ENCODE results near the gene URAD. TPM values are rescaled to one million over a fixed set of nuclear protein-coding genes. Genes with fewer than 3 reads are reported as not detected.

URAD gene
- total RNA-seq, 2 donors from 2014 or later: not detected

DNA sequence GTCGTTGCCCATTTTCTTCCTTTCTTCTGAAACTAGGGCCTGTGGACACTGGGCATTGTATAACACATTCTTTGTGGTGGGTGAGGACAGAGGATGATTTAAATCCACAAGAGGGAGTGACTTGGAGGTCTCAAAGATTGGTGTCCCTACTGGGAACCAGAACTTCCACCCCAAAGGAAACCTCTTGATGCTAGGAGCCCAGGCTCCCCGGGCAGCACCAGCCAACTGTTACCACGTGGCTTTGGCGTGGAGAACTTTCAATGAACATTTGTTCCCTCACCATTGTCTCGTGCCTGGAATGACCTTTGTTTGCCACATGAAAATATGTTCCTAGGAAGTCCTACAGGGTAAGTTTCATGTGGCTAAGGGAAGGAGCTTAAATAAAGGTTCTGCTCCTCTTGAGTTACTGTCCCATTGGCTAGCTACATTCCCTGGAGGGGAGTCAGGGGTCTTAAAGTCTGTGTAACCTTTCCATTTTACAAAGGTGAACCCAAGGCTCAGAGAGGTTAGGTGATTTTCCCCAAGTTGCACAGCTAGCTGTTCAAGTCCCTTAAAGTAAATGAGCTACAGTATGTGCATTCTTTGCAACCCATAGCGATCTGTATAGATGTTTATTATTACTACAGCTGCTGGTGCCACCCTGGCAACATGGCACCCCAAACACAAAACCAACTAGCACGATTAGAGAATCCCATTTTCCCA is 14.4 kb downstream of the URAD start:
- Histone ChIP-seq H3K9ac (ENCODE audit: extremely low read depth, low read length, poor library complexity, severe bottlenecking) (no peak overlapping the region), H3K27me3 (ENCODE audit: control insufficient read depth, insufficient read depth, low read length, poor library complexity, severe bottlenecking) (peaks cover 100% of the 10 kb centered on the region), H3K4me3 (ENCODE audit: low read length) (no peak overlapping the region), H3K4me1 (ENCODE audit: control insufficient read depth, insufficient read depth, low read length) (peaks cover 4% of the 10 kb centered on the region), H3K36me3 (ENCODE audit: control insufficient read depth, insufficient read depth, low read length) (no peaks in the 10 kb centered on the region), H3K27ac (ENCODE audit: low read depth, low read length) (no peak overlapping the region), H3K9me3 (ENCODE audit: control insufficient read depth, low read length) (no peaks in the 10 kb centered on the region)
- Mint-ChIP-seq H3K9me3 (no peaks in the 10 kb centered on the region), H3K4me1 (peaks cover 19% of the 10 kb centered on the region), H3K4me3 (no peak overlapping the region), H3K27ac (no peak overlapping the region), H3K27me3 (ENCODE audit: insufficient read depth) (peaks cover 100% of the 10 kb centered on the region), H3K36me3 (ENCODE audit: low read depth) (no peaks in the 10 kb centered on the region)
- DNase-seq: no peak
- TF ChIP-seq, protein P1, sequence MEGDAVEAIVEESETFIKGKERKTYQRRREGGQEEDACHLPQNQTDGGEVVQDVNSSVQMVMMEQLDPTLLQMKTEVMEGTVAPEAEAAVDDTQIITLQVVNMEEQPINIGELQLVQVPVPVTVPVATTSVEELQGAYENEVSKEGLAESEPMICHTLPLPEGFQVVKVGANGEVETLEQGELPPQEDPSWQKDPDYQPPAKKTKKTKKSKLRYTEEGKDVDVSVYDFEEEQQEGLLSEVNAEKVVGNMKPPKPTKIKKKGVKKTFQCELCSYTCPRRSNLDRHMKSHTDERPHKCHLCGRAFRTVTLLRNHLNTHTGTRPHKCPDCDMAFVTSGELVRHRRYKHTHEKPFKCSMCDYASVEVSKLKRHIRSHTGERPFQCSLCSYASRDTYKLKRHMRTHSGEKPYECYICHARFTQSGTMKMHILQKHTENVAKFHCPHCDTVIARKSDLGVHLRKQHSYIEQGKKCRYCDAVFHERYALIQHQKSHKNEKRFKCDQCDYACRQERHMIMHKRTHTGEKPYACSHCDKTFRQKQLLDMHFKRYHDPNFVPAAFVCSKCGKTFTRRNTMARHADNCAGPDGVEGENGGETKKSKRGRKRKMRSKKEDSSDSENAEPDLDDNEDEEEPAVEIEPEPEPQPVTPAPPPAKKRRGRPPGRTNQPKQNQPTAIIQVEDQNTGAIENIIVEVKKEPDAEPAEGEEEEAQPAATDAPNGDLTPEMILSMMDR (conservative IDR thresholded peaks at IDR 0.05): no peak
- 16 to 35% methylated on average over 5 to 7 of the region's 7 CpGs for WGBS, 2 experiments (ENCODE audit: insufficient coverage in 1 of 2, insufficient read length in 1 of 2)

DNA sequence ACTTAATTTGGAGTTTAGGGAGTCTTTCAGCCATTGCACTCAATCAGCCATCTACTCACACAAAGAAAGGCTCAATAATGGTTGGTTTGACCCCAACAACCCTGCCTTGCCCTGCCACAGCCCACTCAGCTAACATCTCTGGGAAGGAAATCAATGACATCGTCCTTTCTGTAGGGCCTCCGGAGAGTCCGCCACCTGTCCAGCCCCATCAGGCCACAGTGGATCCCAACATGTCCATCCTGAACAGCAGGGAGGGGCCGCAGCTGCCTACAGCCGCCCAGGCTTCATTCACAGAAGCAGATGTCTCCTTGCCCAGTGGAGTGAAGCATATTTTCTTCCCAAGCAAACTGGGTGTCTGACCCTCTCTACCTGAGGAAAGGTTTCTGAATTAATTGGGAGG is 15.2 kb downstream of the URAD start:
- Mint-ChIP-seq H3K4me3 (no peak overlapping the region), H3K4me1 (peaks cover 13% of the 10 kb centered on the region), H3K9me3 (no peaks in the 10 kb centered on the region), H3K27me3 (ENCODE audit: insufficient read depth) (peaks cover 100% of the 10 kb centered on the region), H3K36me3 (ENCODE audit: low read depth) (no peaks in the 10 kb centered on the region), H3K27ac (no peak overlapping the region)
- H3K36me3 ChIP-seq (ENCODE audit: control insufficient read depth, insufficient read depth, low read length): no peaks in the 10 kb centered on the region
- 49 to 80% methylated on average over 1 to 5 of the region's 5 CpGs for WGBS, 2 experiments (ENCODE audit: insufficient coverage in 1 of 2, insufficient read length in 1 of 2)
- TF ChIP-seq, protein P1 (conservative IDR thresholded peaks at IDR 0.05): no peak
- H3K27me3 ChIP-seq (ENCODE audit: control insufficient read depth, insufficient read depth, low read length, poor library complexity, severe bottlenecking): peaks cover 100% of the 10 kb centered on the region
- no peak overlapping the region for H3K27ac ChIP-seq (ENCODE audit: low read depth, low read length)
- H3K4me1 ChIP-seq (ENCODE audit: control insufficient read depth, insufficient read depth, low read length): no peaks in the 10 kb centered on the region
- DNase-seq: no peak
- no peak overlapping the region for H3K9ac ChIP-seq (ENCODE audit: extremely low read depth, low read length, poor library complexity, severe bottlenecking)
- no peaks in the 10 kb centered on the region for H3K9me3 ChIP-seq (ENCODE audit: control insufficient read depth, low read length)
- H3K4me3 ChIP-seq (ENCODE audit: low read length): no peak overlapping the region

DNA sequence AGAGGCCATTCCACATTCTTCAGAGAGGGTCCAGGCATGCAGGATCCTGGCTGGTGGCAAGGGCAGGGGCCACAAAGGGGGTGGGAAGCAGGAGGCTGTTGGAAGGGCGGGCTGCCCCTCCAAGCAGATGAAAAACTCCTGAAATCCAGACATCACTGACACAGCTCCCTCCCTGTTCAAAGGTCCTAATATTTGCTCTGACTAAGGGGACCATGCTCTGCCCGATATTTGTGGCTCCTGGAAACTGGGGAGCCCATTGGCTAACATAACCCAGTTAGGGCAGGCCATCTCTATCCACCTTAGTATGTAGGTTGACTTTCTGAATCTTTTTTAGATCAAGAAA is 16.0 kb downstream of the URAD start:
- Histone ChIP-seq H3K4me3 (ENCODE audit: low read length) (no peak overlapping the region), H3K27me3 (ENCODE audit: control insufficient read depth, insufficient read depth, low read length, poor library complexity, severe bottlenecking) (peaks cover 100% of the 10 kb centered on the region), H3K9me3 (ENCODE audit: control insufficient read depth, low read length) (no peaks in the 10 kb centered on the region), H3K9ac (ENCODE audit: extremely low read depth, low read length, poor library complexity, severe bottlenecking) (no peak overlapping the region), H3K27ac (ENCODE audit: low read depth, low read length) (no peak overlapping the region), H3K36me3 (ENCODE audit: control insufficient read depth, insufficient read depth, low read length) (no peaks in the 10 kb centered on the region), H3K4me1 (ENCODE audit: control insufficient read depth, insufficient read depth, low read length) (no peaks in the 10 kb centered on the region)
- no peaks in the 10 kb centered on the region for H3K36me3 Mint-ChIP-seq (ENCODE audit: low read depth)
- no peak for DNase-seq
- no peak overlapping the region for H3K4me3 Mint-ChIP-seq
- WGBS, 2 experiments (ENCODE audit: insufficient coverage in 1 of 2, insufficient read length in 1 of 2): 64 to 67% methylated on average over 1 to 2 of the region's 2 CpGs
- TF ChIP-seq, protein P1 (conservative IDR thresholded peaks at IDR 0.05): no peak
- H3K4me1 Mint-ChIP-seq: peaks cover 15% of the 10 kb centered on the region
- no peaks in the 10 kb centered on the region for H3K9me3 Mint-ChIP-seq
- peaks cover 100% of the 10 kb centered on the region for H3K27me3 Mint-ChIP-seq (ENCODE audit: insufficient read depth)
- H3K27ac Mint-ChIP-seq: no peak overlapping the region

All from endodermal cell (in vitro differentiated cells).